ENCODE measurements around the gene RBP7. TPM values are rescaled to one million over a fixed set of nuclear protein-coding genes. Genes with fewer than 3 reads are reported as not detected.
"Not testable (repeated sequence)": the region's sequence is repeated elsewhere in the genome, so short reads cannot be mapped to it uniquely, and the experiment has no call there.

RBP7 gene
- total RNA-seq, 1 donor from 2014 or later = 119 TPM

GRCh38 chr1:10022656-10023055 lies 25.6 kb downstream of the RBP7 start:
- no peaks in the 10 kb centered on the region for H3K36me3 ChIP-seq
- H3K4me3 ChIP-seq = no peak overlapping the region
- H3K9me3 ChIP-seq = no peaks in the 10 kb centered on the region
- DNase-seq (ENCODE audit: low spot score in 2 of 2) = no peak
- H3K4me1 ChIP-seq = no peaks in the 10 kb centered on the region
- no peak for TF ChIP-seq CTCF (IDR thresholded peaks at IDR 0.05)
- H3K27me3 ChIP-seq = no peaks in the 10 kb centered on the region
- intact Hi-C loops (cut with DNase I) = no loop called here
- H3K27ac ChIP-seq = no peak overlapping the region

GRCh38 chr1:10025354-10025753 lies 28.3 kb downstream of the RBP7 start:
- Histone ChIP-seq H3K4me3 (no peak overlapping the region), H3K27ac (no peak overlapping the region), H3K4me1 (no peaks in the 10 kb centered on the region), H3K9me3 (no peaks in the 10 kb centered on the region), H3K36me3 (no peaks in the 10 kb centered on the region), H3K27me3 (no peaks in the 10 kb centered on the region)
- no peak for TF ChIP-seq CTCF (IDR thresholded peaks at IDR 0.05)
- intact Hi-C loops (cut with DNase I) = no loop called here
- no peak for DNase-seq (ENCODE audit: low spot score in 2 of 2)

GRCh38 chr1:10027027-10027426 lies 30.0 kb downstream of the RBP7 start:
- intact Hi-C loops (cut with DNase I) = no loop called here
- TF ChIP-seq CTCF (IDR thresholded peaks at IDR 0.05) = no peak
- H3K9me3 ChIP-seq = no peaks in the 10 kb centered on the region

GRCh38 chr1:10028956-10029500 lies 32.0 kb downstream of the RBP7 start:
- H3K4me1 ChIP-seq; H3K36me3 ChIP-seq; H3K9me3 ChIP-seq; DNase-seq (ENCODE audit: low spot score in 2 of 2); intact Hi-C loops (cut with DNase I); H3K27me3 ChIP-seq; H3K4me3 ChIP-seq; H3K27ac ChIP-seq: not testable (repeated sequence)

More at GRCh38 chr1:10027027-10027426, 30.0 kb downstream of the RBP7 start:
- no peak overlapping the region for H3K27ac ChIP-seq
- no peak overlapping the region for H3K4me3 ChIP-seq
- no peaks in the 10 kb centered on the region for H3K36me3 ChIP-seq
- no peaks in the 10 kb centered on the region for H3K27me3 ChIP-seq
- no peak for DNase-seq (ENCODE audit: low spot score in 2 of 2)
- peaks cover 0 to 4% of the 10 kb centered on the region in 2 donors for H3K4me1 ChIP-seq

- intact Hi-C loops (cut with DNase I) = loop anchor here (5.0 kb wide), 1 partner anchor 154 kb away; no protein-coding TSS in a partner anchor
Observed at GRCh38 chr1:10031461-10031860, 34.4 kb downstream of the RBP7 start.

More at GRCh38 chr1:10031461-10031860, 34.4 kb downstream of the RBP7 start:
- Histone ChIP-seq H3K9me3 (no peaks in the 10 kb centered on the region), H3K27ac (peak overlapping the region in 1 of 2 donors; percentile 72), H3K4me1 (peaks cover 3 to 13% of the 10 kb centered on the region in 2 donors), H3K4me3 (peak overlapping the region in 1 of 2 donors; percentile 82), H3K36me3 (no peaks in the 10 kb centered on the region), H3K27me3 (no peaks in the 10 kb centered on the region)
- TF ChIP-seq CTCF (IDR thresholded peaks at IDR 0.05) = no peak
- DNase-seq (ENCODE audit: low spot score in 2 of 2) = no peak
